Colon (tissue), 2 donors: ENCODE results near the gene PLPPR3.

Source experiments
- FAIRE-seq: peaks from 2 replicates; lab custom pipeline; 2012; peaks lifted over from hg19 to GRCh38; lab: Jason Lieb, UNC
- donor health status: control.
- donor health status: control.

PLPPR3 gene

DNA sequence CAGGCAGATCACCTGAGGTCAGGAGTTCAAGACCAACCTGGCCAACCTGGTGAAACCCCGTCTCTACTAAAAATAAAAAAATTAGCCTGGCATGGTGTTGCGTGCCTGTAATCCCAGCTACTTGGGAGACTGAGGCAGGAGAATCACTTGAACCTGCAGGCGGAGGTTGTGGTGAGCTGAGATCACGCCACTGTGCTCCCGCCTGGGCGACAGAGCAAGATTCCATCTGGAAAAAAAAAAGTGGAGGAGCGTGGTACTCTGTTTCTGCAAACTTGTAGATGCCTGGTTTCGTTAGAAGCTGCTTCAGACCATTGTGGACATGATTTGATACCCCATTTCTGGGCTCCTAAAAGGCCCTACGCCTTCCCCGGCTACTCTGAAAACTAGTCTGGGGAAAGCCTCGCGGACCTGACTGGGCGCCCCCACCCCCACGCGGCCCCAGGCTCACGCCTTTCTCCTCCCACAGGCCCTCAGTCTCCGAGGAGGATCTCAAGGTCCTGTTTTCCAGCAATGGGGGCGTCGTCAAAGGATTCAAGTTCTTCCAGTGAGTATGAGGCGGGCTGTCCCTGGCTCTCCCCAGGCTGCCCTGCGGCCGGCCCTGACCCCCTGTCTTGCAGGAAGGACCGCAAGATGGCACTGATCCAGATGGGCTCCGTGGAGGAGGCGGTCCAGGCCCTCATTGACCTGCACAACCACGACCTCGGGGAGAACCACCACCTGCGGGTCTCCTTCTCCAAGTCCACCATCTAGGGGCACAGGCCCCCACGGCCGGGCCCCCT lies 11.5 kb downstream of the PLPPR3 start:
- FAIRE-seq: no peak

DNA sequence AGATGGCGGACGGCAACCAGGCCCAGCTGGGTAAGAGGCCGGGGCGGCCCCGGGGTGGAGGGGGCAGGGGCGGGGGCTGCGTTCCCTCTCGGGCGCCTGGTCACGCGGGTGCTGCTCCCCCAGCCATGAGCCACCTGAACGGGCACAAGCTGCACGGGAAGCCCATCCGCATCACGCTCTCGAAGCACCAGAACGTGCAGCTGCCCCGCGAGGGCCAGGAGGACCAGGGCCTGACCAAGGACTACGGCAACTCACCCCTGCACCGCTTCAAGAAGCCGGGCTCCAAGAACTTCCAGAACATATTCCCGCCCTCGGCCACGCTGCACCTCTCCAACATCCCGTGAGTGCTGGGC lies 13.4 kb downstream of the PLPPR3 start:
- no peak for FAIRE-seq

DNA sequence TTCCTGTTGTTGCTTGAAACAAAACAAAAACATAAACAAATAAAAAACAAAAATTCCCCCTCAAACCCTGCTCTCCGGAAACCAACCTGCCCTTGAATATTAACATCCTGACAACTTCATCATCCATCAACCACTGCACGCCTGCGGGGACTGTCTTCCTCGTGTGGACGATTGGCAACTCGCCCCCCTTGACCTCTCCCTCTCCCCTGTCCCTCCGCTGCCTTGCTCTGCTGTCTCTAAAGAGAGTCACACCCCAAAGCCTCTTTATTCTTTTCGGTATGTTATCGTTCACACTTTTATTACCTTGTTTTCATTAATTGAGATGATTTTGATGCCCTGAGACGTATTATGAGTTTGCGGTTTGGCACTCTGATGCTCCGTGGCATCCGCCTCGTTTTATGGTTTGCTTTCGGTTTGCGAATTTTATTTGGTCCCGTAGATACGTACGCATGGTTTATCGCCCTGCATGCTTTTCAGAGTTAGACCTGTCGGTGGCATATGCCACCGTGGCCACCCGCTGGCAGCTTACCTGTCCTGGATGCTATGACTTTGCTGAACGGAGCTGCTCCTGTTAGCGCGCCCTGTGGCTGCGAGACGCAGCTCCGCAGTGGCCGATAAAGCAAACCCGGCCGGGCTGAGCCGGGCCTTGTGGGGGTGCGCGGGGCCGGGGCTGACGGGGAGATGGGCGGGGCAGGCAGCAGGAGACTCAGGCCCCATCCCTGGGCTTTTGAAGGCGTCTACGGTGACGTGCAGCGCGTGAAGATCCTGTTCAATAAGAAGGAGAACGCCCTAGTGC lies 13.9 kb downstream of the PLPPR3 start:
- FAIRE-seq: no peak

DNA sequence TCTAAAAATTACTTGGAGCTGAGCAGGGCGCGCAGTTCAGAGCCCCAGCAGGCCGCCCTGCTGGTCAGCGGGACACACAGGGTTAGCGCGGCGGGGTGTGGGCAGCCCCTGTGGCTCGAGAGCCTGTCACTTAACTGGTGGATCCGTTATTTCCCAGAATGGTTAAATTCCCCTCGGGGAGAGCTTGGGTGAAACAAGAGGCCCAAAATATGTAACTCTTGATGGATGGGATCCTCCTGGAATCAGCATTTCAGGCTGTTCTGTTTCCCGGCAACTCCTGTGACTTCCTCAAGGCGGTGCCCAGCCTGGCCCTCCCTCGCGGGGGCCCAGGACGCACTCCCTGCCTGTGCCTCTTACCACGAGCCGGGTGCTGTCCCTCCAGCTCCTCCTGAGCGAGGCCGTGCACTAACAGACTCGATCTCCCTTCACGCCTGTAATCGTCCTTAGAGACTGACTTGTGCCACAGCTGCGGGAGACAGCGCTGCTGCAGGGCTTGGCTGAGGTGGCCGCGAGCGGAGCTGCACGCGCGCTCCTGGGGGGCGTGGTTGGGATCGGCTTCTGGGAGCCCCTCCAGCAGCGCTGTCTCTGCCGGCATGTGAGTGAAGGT lies 14.8 kb downstream of the PLPPR3 start:
- FAIRE-seq: no peak

DNA sequence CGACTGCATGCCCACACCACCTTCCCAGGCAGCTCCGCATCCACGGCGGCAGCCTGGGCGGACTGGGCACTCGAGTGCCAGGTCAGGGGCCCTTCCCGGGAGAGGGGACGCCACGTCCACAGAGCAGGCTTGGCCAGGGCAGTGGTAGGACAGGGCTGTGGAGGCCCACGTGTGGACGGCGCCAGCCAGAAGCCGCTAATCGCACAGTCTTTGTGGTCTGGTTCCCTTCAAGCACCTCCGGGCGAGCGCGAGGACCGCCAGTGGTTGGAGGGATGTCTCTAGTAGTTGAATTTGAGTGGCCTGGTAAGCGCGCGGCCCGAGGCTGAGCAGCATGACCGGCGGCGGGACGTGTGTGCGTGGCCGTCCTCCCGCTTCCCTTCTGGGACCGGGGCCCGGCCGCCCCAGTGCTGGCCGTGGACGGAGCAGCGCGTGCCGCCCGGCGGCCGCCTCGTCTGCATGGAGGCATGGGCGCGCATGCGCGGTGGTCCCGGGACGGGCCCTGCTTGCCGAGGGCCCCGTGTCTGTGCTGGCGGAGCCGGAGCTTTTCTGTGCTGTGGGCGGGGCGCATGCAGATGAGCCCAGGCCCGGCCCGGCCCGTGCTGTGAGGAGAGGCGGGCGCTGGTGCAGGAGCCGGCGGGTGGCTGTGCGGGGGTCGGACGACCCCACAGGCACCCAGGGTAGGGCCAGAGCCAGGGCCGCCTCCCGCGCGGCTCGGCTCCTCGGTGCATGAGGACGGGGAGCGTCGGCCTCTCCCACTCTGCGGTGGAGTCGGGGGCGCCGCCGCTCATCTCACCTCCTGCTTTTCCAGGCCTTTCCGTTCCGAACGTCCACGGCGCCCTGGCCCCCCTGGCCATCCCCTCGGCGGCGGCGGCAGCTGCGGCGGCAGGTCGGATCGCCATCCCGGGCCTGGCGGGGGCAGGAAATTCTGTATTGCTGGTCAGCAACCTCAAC lies 15.9 kb downstream of the PLPPR3 start:
- FAIRE-seq: no peak

DNA sequence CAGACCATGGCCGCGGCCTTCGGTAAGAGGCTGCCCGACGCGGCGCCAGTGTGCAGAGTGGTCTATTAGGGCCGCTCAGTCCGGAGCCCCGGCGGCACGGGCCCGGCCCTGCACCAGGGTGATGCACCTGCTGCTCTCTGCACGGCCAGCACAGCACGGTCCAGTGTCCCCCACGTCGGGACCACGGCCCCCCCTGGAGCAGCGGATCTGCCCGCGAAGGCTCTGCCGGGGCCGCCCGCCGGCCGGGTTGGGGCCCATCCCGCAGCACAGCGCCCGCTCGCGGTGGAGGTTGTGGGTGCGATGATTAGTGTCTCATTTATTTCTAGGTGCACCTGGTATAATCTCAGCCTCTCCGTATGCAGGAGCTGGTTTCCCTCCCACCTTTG lies 16.6 kb downstream of the PLPPR3 start:
- FAIRE-seq: no peak

DNA sequence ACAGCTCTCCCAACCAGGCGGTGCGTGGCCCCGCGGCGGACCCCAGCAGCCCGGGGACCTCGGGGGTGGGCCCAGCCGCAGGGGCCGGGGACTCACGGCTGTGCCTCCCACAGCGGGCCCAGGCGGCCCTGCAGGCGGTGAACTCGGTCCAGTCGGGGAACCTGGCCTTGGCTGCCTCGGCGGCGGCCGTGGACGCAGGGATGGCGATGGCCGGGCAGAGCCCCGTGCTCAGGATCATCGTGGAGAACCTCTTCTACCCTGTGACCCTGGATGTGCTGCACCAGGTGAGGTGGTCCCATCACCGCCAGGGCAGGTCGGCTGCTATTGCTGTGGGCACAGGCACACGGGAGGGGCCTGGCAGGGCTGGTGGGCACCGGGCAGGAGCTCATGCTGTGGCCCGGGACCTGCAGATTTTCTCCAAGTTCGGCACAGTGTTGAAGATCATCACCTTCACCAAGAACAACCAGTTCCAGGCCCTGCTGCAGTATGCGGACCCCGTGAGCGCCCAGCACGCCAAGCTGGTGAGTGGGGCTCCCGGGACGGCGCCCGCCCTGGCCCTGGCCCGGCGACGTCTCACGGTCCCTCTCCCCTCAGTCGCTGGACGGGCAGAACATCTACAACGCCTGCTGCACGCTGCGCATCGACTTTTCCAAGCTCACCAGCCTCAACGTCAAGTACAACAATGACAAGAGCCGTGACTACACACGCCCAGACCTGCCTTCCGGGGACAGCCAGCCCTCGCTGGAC lies 17.2 kb downstream of the PLPPR3 start:
- FAIRE-seq: no peak

DNA sequence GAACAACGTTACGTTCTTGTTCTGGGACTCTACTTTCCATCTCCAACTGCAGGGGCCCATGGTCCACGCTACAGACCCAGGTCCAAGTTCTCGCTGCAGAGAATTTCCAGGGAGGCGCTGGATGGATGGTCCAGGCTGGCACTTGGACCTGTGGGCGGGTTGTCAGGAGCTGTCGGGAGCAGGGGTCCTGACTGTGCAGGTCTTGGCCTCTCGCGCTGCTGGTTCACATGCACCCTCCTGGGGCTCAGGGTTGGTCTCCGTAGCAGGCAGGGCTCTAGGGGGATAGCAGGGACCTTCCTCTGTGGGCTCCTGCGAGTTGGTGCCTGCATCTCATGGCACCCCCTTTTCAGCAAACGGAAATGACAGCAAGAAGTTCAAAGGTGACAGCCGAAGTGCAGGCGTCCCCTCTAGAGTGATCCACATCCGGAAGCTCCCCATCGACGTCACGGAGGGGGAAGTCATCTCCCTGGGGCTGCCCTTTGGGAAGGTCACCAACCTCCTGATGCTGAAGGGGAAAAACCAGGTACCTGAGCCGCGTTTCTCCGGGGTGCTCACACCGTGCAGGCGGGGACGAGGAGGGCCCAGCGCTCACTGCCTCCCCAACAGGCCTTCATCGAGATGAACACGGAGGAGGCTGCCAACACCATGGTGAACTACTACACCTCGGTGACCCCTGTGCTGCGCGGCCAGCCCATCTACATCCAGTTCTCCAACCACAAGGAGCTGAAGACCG lies 17.9 kb downstream of the PLPPR3 start:
- no peak for FAIRE-seq

DNA sequence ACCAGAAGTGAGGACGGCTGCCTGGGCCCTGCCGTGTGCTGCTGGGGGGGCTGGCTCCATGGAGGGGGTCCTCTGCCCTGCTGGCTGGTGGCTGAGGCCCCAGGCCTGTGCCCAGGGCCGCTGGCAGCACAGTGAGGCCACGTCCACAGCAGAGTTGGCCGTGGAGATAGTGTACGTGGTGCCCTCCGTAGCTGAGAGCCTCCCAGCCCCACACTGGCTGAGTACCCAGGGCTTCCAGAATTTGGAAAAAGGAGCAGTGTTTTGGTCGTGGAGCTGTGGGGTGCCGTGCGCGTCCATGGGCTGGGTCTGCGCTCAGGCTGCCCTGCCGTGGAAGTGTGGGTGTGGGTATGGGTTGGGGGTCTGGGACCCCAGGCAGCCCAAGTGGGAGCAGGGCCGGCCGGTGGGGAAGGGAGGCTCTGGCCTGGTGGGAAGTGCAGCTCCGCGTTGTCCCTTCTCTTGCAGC lies 18.6 kb downstream of the PLPPR3 start:
- FAIRE-seq: no peak

DNA sequence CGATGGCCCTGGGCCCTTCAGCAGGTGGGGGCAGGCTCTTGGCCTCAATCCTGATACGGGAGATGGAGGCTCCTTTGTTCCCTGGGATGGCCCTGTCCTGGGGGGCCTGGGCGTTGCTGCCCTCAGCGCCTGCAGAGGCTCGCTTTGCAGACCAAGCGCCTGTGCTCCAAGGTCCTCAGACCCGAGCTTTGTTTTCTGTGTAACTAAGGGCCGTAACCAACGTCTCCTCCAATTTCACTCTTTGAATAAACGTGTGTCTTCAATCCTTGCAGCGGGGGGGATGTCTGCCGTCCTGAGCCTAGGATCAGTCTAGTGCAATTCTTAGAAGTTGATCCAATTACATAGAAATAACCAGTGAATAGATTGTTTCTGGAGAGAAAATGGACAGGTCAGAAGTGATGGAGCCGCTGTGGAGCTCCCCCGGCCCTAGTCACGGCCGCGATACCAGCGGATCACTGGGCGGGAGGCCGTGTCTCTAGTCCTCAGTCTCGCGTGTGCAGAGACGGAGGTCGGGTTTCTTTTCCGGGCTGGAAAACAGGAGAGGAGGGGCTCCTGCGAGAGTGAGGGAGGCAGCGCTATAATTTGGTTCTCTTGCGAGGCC lies 19.2 kb downstream of the PLPPR3 start:
- FAIRE-seq: no peak

DNA sequence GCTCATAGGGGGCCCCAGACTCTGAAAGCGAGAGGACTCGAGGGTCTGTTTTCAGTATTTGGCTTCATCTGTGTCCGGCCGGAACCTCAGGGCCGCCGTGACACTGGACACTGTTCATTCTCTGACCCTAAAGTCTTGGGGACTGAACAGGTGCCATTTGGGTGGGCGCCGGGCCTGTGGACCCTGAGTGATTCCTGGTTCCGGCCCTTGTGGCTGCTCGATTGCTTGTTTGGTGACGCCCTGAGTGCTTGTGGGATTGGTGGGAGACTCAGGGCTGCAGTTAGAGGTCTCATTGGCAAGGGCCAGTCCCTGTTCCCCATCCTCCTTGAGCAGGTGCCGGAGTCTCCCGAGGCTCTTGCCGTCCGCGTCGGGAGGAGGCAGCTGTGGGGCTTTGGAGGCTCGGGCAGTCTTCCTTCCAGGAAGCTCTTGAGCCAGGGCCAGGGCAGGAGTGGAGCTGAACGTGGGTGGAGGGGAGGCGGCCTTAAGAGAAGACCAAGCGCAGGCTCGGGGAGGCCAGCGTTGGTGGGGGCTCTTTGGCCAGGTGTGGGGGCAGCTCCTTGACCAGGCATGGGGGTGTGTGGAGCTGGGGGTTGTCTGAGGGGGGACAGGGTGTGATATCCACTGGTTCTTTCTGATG lies 19.8 kb downstream of the PLPPR3 start:
- FAIRE-seq: no peak

DNA sequence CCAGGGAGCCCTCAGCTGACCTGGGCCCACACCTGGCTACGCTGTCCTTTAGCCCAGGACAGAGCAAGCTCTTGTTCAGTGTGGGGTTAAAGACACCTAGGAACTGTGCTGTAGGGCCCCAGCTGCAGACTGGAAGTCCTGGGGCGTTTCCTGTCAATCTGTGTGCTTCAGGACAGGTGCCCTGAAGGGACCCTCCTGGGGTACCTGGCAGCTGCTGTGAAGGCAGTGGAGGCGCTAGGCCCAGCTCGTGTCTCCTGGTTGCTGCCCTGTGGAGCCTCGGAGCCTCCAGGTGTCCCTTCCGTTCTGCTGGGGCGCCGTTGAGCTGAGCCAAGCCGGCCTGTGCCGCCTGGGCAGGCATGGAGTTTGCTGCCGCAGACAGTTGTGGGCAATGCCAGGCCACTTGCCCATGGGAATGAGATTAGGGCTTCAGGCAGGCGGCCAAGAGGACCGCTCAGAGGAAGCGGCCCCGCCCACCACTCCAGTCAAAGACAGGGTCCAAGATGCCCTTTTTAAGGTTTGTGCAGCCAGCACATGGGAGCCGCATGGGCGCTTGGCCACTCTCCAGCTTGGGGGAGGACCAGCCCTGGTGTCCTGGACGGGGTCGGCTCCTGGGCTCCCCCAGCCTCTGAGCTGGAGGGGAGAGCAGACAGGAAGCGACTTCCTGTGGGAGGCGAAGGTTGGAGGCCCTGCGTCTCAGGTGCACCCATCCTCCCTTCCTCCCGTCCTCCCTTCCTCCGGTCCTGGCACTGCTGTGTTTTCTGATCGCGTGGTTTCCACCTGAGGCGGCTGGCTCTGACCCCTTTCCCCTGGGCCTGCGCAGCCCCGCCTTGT lies 20.5 kb downstream of the PLPPR3 start:
- no peak for FAIRE-seq

DNA sequence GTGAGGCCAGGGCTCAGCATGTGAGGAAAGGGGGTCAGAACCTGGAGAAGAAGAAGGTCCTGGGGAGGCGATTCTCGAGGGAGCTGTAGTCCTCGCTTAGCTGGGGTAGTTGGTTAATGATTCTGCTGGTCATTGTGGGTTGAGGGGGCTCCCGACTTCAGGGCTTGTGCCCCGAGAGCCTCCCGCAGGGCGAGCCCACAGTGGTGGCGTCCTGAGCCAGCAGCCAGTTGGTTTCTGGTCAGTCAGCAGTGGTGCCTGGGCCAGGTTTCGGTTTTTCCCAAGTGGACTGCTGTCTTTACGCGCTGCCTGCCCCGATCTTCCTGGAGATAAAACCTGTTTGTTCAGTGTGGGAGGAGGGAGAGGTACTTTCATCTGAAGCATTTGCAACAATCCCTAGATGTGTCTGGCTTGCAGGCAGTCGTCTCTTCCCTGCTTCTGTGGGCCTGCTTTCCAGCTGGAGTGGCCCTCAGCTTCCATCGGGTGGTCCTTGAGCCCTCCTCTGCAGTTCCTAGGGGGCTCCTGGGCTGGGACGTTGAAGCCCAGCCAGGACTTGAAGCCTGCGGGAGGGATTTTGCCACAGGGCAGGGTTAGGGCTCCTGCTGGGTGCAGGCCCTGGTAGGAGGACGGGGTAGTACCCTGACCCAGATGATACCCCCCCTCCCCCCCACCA lies 21.3 kb downstream of the PLPPR3 start:
- no peak for FAIRE-seq

DNA sequence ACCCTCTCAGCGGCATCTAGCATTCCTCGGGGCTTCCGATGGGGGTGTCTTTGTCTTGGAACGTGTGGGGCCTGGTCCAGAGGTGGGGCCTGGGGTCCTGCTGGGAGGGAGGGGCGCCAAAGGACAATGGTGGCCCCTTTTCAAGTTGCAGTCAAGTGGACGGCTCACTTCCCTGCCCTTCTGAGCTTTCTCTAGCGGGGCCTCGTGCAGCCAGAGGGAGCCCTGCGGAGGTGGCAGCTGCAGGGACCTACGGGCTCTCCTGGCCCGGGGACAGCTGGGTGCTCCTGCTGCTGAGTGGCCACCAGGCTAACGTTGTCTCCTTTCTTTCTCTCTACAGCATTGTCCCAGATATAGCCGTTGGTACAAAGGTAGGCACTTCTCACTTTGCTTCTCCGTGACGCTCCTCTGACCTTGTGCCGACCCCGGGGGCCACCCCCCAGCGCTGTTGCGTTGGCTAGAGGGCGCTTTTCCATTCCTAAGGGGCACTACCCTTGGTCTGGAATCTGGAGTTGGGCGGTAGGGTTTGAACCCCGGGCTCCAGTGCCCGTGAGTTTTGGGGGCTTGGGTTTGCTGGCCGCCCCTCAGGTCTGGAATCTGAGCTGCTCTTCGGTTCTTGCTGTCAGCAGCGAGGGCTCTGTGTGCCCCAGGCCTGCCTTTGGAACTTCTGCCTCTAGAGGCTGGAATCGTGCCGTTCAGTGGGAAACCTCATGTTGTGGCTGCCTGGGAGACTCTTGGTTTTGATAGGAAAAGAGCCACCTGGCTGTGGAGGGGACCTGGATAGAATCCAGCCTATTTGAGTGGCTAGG lies 22.5 kb downstream of the PLPPR3 start:
- no peak for FAIRE-seq

DNA sequence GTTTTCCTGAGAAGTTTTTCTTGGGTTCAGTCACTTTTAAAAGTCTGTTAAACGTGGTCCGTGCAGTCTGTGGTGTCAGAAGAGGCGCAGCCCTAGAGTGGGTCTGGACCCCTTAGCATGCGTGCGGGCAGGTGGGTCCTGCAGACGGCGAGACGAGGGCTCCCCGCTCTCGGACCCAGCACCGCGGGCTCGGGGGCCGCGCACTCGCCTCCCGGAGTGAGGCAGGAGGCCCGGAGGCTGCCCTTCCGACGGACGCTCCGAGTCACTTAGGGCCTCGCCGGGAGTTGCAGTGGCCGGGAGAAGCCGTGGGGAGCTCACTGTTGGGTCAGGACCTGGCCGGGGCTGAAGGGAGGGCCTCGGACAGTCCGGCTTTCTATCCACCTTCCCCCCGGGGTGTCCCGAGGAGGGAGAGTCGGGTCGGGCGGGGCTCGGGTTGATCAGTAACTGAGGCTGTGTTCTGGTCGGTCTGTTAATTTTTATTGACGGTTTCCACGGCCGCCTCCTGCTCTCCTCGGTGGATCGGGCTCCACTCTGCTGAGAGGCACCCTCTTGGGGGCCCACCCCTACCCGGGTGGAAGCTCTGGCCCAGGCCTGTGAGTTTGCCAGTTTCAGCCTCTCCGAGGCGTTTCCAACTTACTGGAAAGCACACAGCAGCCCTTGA lies 23.2 kb downstream of the PLPPR3 start:
- FAIRE-seq: no peak

DNA sequence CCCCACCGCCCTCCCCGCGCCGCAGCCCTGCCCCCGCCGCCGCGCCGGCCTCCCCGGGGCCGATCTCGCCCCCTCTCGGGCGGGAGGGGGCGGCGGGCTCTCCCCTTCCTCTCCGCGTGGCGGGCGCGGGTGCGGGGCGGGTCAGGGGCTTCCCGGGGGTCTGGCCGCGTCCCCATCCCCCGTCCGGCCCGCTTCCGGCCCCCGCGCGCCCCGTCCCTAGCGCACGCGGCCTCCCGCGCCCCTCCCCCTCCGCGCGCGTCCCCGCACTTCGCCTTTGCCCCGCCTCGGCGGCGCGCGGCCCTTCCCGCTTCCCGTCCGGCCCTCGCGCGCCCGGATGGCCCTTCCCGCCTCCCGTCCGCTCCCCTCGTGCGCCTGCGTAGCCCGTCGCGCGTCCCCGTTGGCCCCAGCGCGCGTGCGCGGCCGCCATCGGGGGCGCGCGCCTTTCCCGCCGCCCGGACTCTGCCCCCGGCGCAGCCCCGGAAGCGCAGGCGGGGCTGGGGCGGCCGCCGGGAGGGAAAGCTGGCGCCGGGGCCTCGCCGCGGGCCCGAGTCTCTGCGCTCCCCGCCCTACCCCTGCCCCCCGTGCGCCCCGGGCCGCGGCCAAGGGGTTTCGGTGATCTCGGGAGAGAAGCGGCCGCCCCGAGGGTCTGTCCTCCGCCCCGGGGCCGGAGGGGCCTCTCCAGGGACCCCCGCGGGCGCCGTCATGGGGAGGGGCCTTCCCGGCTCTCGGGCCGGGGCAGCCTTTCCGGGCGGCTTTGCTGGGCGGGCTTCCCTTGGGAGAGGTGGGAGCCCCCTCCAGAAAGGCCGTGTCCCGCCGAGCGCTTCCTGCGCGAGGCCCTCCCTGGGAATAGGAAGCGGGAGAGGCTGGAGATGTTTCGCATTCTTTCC lies 24.0 kb downstream of the PLPPR3 start:
- no peak for FAIRE-seq
